Thyroid gland (tissue), 4 donors: Measurements from ENCODE around the gene RAB23. TPM values are rescaled to one million over a fixed set of nuclear protein-coding genes. Genes with fewer than 3 reads are reported as not detected.
"Not testable (repeated sequence)": the region's sequence is repeated elsewhere in the genome, so short reads cannot be mapped to it uniquely, and the experiment has no call there.

Source experiments
- DNase-seq, 2 donors: peaks; one replicate each; pipeline ENCODE4 v3.0.0-alpha.2; 2019
- H3K27ac ChIP-seq, 3 donors: fragments of 200-600 bp; sonication (generic); 1 replicate in 2 of 3; 2 replicates in 1 of 3; pipeline ENCODE4 v1.5.1; 2016 to 2019; ENCODE audit warnings: mild to moderate bottlenecking in 1 of 3, moderate library complexity in 1 of 3
- H3K27me3 ChIP-seq: fragments of 200-600 bp; sonication (generic); one replicate; pipeline ENCODE4 v1.5.1; 2019
- H3K36me3 ChIP-seq, 2 donors: fragments of 200-600 bp; sonication (generic); one replicate each; pipeline ENCODE4 v1.5.1; 2016 to 2019
- H3K4me1 ChIP-seq, 2 donors: fragments of 200-600 bp; sonication (generic); one replicate each; pipeline ENCODE4 v1.5.1; 2017 to 2019
- H3K4me3 ChIP-seq, 3 donors: fragments of 200-600 bp; sonication (generic); replicated peaks in 1 of 3; 1 replicate in 2 of 3; 2 replicates in 1 of 3; pipeline ENCODE4 v1.5.1; 2016; ENCODE audit warnings: mild to moderate bottlenecking in 1 of 3
- H3K9me3 ChIP-seq: fragments of 200-600 bp; sonication (generic); one replicate; pipeline ENCODE4 v1.5.1; 2017
- POLR2A ChIP-seq, 2 donors: fragments of 450-650 bp; IDR thresholded peaks; one replicate each; pipeline ENCODE4 v1.6.1; 2017; ENCODE audit warnings: antibody characterized with exemption in 2 of 2, mild to moderate bottlenecking in 2 of 2, moderate library complexity in 1 of 2
- WGBS, 2 donors: methylation state at CpG; one replicate each; pipeline ENCODE4 v1.1.5; 2017; 5-methylcytosine and 5-hydroxymethylcytosine counted together
- intact Hi-C: fragments of 100-400 bp; cut with DNase I; formaldehyde crosslinking; loops from one replicate; pipeline ENCODE4 v1.15.1; 2023
- total RNA-seq, 4 donors: library from RNA; depleted of rRNA; stranded (reverse); fragments of >200 nt; gene quantifications; one replicate each; pipeline ENCODE4 v1.2.3, GENCODE V29; 2016
- TF ChIP-seq, protein P1 (sequence below), 6 experiments: fragments of 200-600 bp in 3 of 6; fragments of 450-650 bp in 3 of 6; sonication (generic) in 3 of 6; IDR thresholded peaks; one replicate each; pipeline ENCODE4 v1.5.1; 2016 to 2019; ENCODE audit warnings: antibody characterized with exemption in 6 of 6, mild to moderate bottlenecking in 2 of 6, inconsistent platforms in 1 of 6, moderate library complexity in 1 of 6

RAB23 gene
- total RNA-seq, 4 donors from 2014 or later: 19.6 to 38.9 (median 27.9) TPM

DNA sequence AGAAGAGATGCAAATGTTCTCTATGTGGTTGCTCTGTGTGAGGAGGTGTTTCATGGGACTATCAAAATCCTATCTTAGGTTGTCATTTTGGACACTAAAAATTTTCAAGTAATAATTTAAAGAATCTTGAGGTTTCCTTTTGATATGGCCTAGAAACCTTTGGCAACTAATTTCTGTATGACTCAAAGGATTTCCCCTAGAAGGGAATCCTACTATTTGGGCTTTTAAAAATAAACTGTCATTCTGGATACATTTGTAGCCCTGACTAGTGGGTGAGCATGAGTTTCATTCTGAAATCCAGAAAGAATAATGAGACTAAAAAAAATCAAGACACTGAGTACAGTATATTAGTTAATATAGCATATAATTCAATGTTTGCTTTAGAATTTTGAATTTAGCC, 25.5 kb upstream of the RAB23 start:
- Histone ChIP-seq H3K9me3 (no peaks in the 10 kb centered on the region), H3K27ac (no peak overlapping the region), H3K36me3 (no peaks in the 10 kb centered on the region), H3K4me1 (peaks cover 3 to 4% of the 10 kb centered on the region in 2 donors), H3K4me3 (no peak overlapping the region), H3K27me3 (no peaks in the 10 kb centered on the region)
- intact Hi-C loops: no loop called here
- TF ChIP-seq, protein P1, sequence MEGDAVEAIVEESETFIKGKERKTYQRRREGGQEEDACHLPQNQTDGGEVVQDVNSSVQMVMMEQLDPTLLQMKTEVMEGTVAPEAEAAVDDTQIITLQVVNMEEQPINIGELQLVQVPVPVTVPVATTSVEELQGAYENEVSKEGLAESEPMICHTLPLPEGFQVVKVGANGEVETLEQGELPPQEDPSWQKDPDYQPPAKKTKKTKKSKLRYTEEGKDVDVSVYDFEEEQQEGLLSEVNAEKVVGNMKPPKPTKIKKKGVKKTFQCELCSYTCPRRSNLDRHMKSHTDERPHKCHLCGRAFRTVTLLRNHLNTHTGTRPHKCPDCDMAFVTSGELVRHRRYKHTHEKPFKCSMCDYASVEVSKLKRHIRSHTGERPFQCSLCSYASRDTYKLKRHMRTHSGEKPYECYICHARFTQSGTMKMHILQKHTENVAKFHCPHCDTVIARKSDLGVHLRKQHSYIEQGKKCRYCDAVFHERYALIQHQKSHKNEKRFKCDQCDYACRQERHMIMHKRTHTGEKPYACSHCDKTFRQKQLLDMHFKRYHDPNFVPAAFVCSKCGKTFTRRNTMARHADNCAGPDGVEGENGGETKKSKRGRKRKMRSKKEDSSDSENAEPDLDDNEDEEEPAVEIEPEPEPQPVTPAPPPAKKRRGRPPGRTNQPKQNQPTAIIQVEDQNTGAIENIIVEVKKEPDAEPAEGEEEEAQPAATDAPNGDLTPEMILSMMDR (IDR thresholded peaks at IDR 0.05): no peak
- TF ChIP-seq POLR2A (IDR thresholded peaks at IDR 0.05): no peak
- DNase-seq: no peak

DNA sequence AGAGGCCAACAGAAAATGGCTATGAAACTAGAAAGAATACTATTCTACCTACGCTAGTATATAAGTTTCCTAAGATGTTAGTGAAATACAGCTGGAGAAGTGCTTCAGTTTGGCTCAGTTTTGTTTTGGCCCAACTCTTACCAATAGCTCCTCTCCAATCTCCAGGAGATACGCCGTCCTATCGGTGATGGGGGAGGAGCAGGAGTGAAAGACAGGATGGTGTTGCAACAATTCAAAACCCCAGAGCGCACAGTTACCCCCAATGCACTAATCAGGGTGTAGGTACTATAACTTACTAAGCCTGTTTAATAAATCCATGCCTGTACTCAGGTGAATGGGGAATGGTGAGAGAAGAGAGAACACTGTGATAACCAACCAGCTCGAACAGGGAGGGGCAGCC, 24.2 kb upstream of the RAB23 start:
- H3K36me3 ChIP-seq: no peaks in the 10 kb centered on the region
- no peaks in the 10 kb centered on the region for H3K27me3 ChIP-seq
- no peaks in the 10 kb centered on the region for H3K9me3 ChIP-seq
- no peak overlapping the region for H3K4me3 ChIP-seq
- H3K27ac ChIP-seq: no peak overlapping the region
- WGBS, 2 donors: 88 to 92% methylated on average over 6 of the region's 6 CpGs
- no peak for TF ChIP-seq POLR2A (IDR thresholded peaks at IDR 0.05)
- TF ChIP-seq, protein P1 (IDR thresholded peaks at IDR 0.05): no peak
- no peak for DNase-seq
- no peaks in the 10 kb centered on the region for H3K4me1 ChIP-seq
- intact Hi-C loops: no loop called here

DNA sequence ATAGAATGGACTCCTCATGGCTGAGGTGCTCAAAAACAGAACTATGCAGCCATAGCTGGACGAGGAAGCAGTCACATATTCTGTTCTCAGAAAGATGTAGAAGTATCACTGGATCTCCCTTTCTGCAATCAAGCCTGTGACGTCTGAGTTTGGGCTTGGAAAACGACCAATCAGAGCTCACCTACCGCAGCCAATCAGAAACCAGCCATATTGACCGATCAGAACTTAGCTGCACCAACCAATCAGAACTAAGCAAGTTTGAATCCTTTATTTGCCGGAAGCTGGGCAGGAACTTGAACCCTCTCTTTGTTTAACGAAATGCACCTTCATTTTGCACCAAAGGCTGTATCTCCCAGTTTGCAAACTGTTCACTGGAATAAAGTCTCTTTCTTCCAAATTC, 21.8 kb upstream of the RAB23 start:
- Histone ChIP-seq H3K27me3 (no peaks in the 10 kb centered on the region), H3K27ac (no peak overlapping the region), H3K9me3 (no peaks in the 10 kb centered on the region), H3K36me3 (no peaks in the 10 kb centered on the region), H3K4me3 (no peak overlapping the region), H3K4me1 (no peaks in the 10 kb centered on the region)
- 89 to 95% methylated on average over 7 of the region's 7 CpGs for WGBS, 2 donors
- no peak for DNase-seq
- intact Hi-C loops: no loop called here
- no peak for TF ChIP-seq POLR2A (IDR thresholded peaks at IDR 0.05)
- TF ChIP-seq, protein P1 (IDR thresholded peaks at IDR 0.05): no peak

DNA sequence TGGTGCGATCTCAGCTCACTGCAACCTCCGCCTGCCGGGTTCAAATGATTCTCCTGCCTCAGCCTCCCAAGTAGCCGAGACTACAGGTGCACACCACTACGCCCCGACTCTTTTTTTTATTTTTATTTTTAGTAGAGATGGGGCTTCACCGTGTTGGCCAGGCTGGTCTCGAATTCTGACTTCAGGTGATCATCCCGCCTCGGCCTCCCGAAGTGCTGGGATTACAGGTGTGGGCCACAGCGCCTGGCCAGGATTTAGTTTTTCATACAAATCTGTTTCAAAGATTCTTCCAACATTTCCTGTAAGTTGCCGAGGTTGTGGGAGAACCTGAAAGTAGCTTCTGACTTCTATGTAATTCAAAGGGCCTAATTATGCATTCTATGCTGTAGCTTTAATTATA, 21.4 kb upstream of the RAB23 start:
- DNase-seq, H3K4me1 ChIP-seq, H3K36me3 ChIP-seq, H3K27me3 ChIP-seq, H3K27ac ChIP-seq, intact Hi-C loops, H3K9me3 ChIP-seq, H3K4me3 ChIP-seq: not testable (repeated sequence)
- 97 to 99% methylated on average over 13 of the region's 13 CpGs for WGBS, 2 donors

DNA sequence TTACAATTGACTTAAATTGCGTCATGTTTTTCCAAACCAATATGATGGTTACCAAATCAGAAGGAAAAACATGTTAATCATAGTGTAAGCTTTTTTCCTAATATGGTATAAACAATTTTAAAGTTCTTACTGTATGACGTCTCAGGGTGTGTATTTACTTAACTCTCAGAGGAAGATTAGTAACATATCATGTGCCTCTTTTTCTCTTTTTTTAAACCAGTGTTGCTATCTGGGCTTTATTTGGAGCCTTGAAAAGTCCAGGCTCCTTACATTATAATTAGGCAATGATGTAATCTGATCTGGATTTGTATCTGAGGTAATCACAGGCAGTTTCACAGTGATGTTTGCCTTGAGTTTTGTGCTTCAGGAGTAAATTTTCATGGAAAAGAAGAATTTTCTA, 20.4 kb upstream of the RAB23 start:
- H3K9me3 ChIP-seq: no peaks in the 10 kb centered on the region
- WGBS, 2 donors: 31 to 47% methylated on average over 2 of the region's 2 CpGs
- no peak overlapping the region for H3K27ac ChIP-seq
- TF ChIP-seq, protein P1 (IDR thresholded peaks at IDR 0.05): no peak
- TF ChIP-seq POLR2A (IDR thresholded peaks at IDR 0.05): no peak
- no peak overlapping the region for H3K4me3 ChIP-seq
- DNase-seq: no peak
- intact Hi-C loops: no loop called here
- no peaks in the 10 kb centered on the region for H3K27me3 ChIP-seq
- no peaks in the 10 kb centered on the region for H3K36me3 ChIP-seq
- no peaks in the 10 kb centered on the region for H3K4me1 ChIP-seq

DNA sequence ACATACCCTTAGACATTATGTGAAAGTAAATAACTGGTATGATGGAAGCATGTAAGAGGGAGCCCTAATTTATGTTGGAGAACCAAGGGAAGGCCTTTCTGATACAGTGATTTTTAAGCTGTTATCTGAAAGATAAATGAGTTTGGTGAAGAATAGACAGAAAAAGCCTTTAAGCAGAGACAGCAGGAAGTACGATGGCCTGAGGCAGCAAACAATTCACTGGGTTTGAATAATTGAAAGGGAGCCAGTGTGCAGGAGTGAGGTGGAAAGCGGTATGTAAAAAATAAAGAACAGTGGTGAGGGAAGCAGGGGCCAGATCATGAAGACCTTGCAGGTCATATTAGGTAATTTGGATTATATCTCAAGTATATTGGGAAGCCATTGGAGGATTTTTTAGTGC, 4.1 kb upstream of the RAB23 start:
- DNase-seq: no peak
- Histone ChIP-seq H3K27ac (no peak overlapping the region), H3K36me3 (no peaks in the 10 kb centered on the region), H3K9me3 (no peaks in the 10 kb centered on the region), H3K27me3 (no peaks in the 10 kb centered on the region), H3K4me3 (no peak overlapping the region), H3K4me1 (peaks cover 3 to 4% of the 10 kb centered on the region in 2 donors)
- intact Hi-C loops: loop anchor here (10.0 kb wide), 1 partner anchor 89 kb away; the partner anchor contains the start of gene PRIM2
- TF ChIP-seq POLR2A (IDR thresholded peaks at IDR 0.05): no peak
- TF ChIP-seq, protein P1 (IDR thresholded peaks at IDR 0.05): no peak
- WGBS, 2 donors: 77 to 82% methylated on average over 2 of the region's 2 CpGs
